Small intestine (tissue), 7 donors: Measurements from ENCODE around the gene KLF13. TPM values are rescaled to one million over a fixed set of nuclear protein-coding genes. Genes with fewer than 3 reads are reported as not detected.

Experiments used
- DNase-seq, 2 donors: peaks; one replicate each; pipeline versions ENCODE4 v3.0.0 to v3.0.0-alpha.2; 2013
- FAIRE-seq: peaks from 2 replicates; lab custom pipeline; 2012; peaks lifted over from hg19 to GRCh38; lab: Jason Lieb, UNC
- H3K27ac ChIP-seq, 3 donors: one replicate each; pipeline ENCODE4 v1.5.1; 2013; ENCODE audit warnings: low read length in 2 of 3, mild to moderate bottlenecking in 2 of 3, control low read depth in 1 of 3, inconsistent platforms in 1 of 3, low read depth in 1 of 3, moderate library complexity in 1 of 3
- H3K27me3 ChIP-seq, 3 donors: one replicate each; pipeline ENCODE4 v1.6.1; 2013; ENCODE audit warnings: low read length in 3 of 3, inconsistent platforms in 1 of 3; ENCODE audit not compliant: control insufficient read depth in 3 of 3, insufficient read depth in 3 of 3
- H3K36me3 ChIP-seq, 3 donors: one replicate each; pipeline ENCODE4 v1.6.1; 2013; ENCODE audit warnings: low read length in 3 of 3, inconsistent platforms in 1 of 3, low read depth in 1 of 3, mild to moderate bottlenecking in 1 of 3, moderate library complexity in 1 of 3; ENCODE audit not compliant: control insufficient read depth in 3 of 3, insufficient read depth in 2 of 3
- H3K4me1 ChIP-seq, 3 donors: one replicate each; pipeline ENCODE4 v1.6.1; 2013; ENCODE audit warnings: low read length in 2 of 3, inconsistent platforms in 1 of 3, low read depth in 1 of 3, mild to moderate bottlenecking in 1 of 3, moderate library complexity in 1 of 3; ENCODE audit not compliant: control insufficient read depth in 3 of 3, insufficient read depth in 2 of 3
- H3K4me3 ChIP-seq, 3 donors: one replicate each; pipeline ENCODE4 v1.5.1; 2013; ENCODE audit warnings: low read length in 3 of 3, control low read depth in 1 of 3, inconsistent platforms in 1 of 3, low read depth in 1 of 3, mild to moderate bottlenecking in 1 of 3, moderate library complexity in 1 of 3
- H3K9me3 ChIP-seq, 2 donors: one replicate each; pipeline ENCODE4 v1.6.1; 2013; ENCODE audit warnings: low read depth in 1 of 2, low read length in 1 of 2; ENCODE audit not compliant: control insufficient read depth in 2 of 2, insufficient read depth in 1 of 2
- WGBS, 3 donors: extraction: QIAGEN DNeasy Blood & Tissue Kit; methylation state at CpG; one replicate each; pipeline ENCODE4 v1.1.7; 2013; 5-methylcytosine and 5-hydroxymethylcytosine counted together
- polyA plus RNA-seq, 4 donors: library from polyadenylated mRNA; stranded (reverse) in 3 of 4; unstranded in 1 of 4; fragments of 200-250 nt in 3 of 4; fragments of 120-200 nt in 1 of 4; gene quantifications; one replicate each; pipeline versions ENCODE4 v1.2.1 to v1.2.3, GENCODE V29; 2013
- donor health status: healthy with polysubstance abuse.
- donor health status: control.
- donor health status: control.
- donor health status: Bipolar disorder and iron deficiency.
- donor health status: healthy.

The KLF13 gene
- polyA plus RNA-seq, 4 donors = 50.6 to 61.3 (median 51.9) TPM

GRCh38 chr15:31404345-31404744, 77.7 kb downstream of the KLF13 start:
- Histone ChIP-seq H3K4me3 (no peak overlapping the region), H3K9me3 (peaks cover 0 to 6% of the 10 kb centered on the region in 2 donors), H3K36me3 (peaks cover 0 to 2% (median 0%) of the 10 kb centered on the region in 3 donors), H3K27me3 (no peaks in the 10 kb centered on the region), H3K27ac (no peak overlapping the region), H3K4me1 (no peaks in the 10 kb centered on the region)
- FAIRE-seq (no peak), DNase-seq (no peak)
- WGBS, 3 donors = 86 to 93% (median 90%) methylated on average over 3 of the region's 3 CpGs

- Histone ChIP-seq H3K4me3 (no peak overlapping the region), H3K27ac (no peak overlapping the region), H3K9me3 (peaks cover 0 to 6% of the 10 kb centered on the region in 2 donors), H3K4me1 (no peaks in the 10 kb centered on the region), H3K27me3 (no peaks in the 10 kb centered on the region), H3K36me3 (peaks cover 0 to 2% (median 0%) of the 10 kb centered on the region in 3 donors)
- 67 to 72% (median 70%) methylated on average over 13 of the region's 13 CpGs for WGBS, 3 donors
- no peak for FAIRE-seq
- no peak for DNase-seq
Measured at GRCh38 chr15:31405200-31405920, 78.7 kb downstream of the KLF13 start.

GRCh38 chr15:31407376-31407775, 80.7 kb downstream of the KLF13 start:
- H3K4me3 ChIP-seq = no peak overlapping the region
- H3K27ac ChIP-seq = no peak overlapping the region
- DNase-seq = no peak
- FAIRE-seq = no peak
- peaks cover 0 to 2% (median 0%) of the 10 kb centered on the region in 3 donors for H3K36me3 ChIP-seq
- WGBS, 3 donors = 88 to 97% (median 96%) methylated on average over 1 of the region's 1 CpG
- no peaks in the 10 kb centered on the region for H3K4me1 ChIP-seq
- no peaks in the 10 kb centered on the region for H3K27me3 ChIP-seq
- peaks cover 0 to 6% of the 10 kb centered on the region in 2 donors for H3K9me3 ChIP-seq

- no peak for FAIRE-seq
- H3K9me3 ChIP-seq = peaks cover 0 to 6% of the 10 kb centered on the region in 2 donors
- peaks cover 0 to 2% (median 0%) of the 10 kb centered on the region in 3 donors for H3K36me3 ChIP-seq
- DNase-seq = no peak
- H3K27ac ChIP-seq = no peak overlapping the region
- no peaks in the 10 kb centered on the region for H3K27me3 ChIP-seq
- no peaks in the 10 kb centered on the region for H3K4me1 ChIP-seq
- H3K4me3 ChIP-seq = no peak overlapping the region
Measured at GRCh38 chr15:31407851-31408250, 81.2 kb downstream of the KLF13 start.

- no peaks in the 10 kb centered on the region for H3K27me3 ChIP-seq
- peaks cover 0 to 2% (median 0%) of the 10 kb centered on the region in 3 donors for H3K36me3 ChIP-seq
- DNase-seq (no peak), FAIRE-seq (no peak)
- H3K9me3 ChIP-seq = peaks cover 0 to 4% of the 10 kb centered on the region in 2 donors
- no peak overlapping the region for H3K27ac ChIP-seq
- H3K4me1 ChIP-seq = no peaks in the 10 kb centered on the region
- H3K4me3 ChIP-seq = no peak overlapping the region
- WGBS, 3 donors = 93 to 97% (median 95%) methylated on average over 3 of the region's 3 CpGs
Measured at GRCh38 chr15:31408724-31409123, 82.1 kb downstream of the KLF13 start.

- Histone ChIP-seq H3K9me3 (peaks cover 0 to 4% of the 10 kb centered on the region in 2 donors), H3K4me3 (no peak overlapping the region), H3K36me3 (no peaks in the 10 kb centered on the region), H3K27me3 (no peaks in the 10 kb centered on the region), H3K4me1 (no peaks in the 10 kb centered on the region), H3K27ac (no peak overlapping the region)
- FAIRE-seq = no peak
- WGBS, 3 donors = 88 to 96% (median 96%) methylated on average over 2 of the region's 2 CpGs
- no peak for DNase-seq
Measured at GRCh38 chr15:31409171-31409570, 82.5 kb downstream of the KLF13 start.

- no peak overlapping the region for H3K4me3 ChIP-seq
- no peaks in the 10 kb centered on the region for H3K27me3 ChIP-seq
- no peaks in the 10 kb centered on the region for H3K36me3 ChIP-seq
- DNase-seq = no peak
- no peak overlapping the region for H3K27ac ChIP-seq
- no peaks in the 10 kb centered on the region for H3K9me3 ChIP-seq
- no peak for FAIRE-seq
- no peaks in the 10 kb centered on the region for H3K4me1 ChIP-seq
- WGBS, 3 donors = 80 to 90% (median 83%) methylated on average over 2 of the region's 2 CpGs
Measured at GRCh38 chr15:31412824-31413223, 86.2 kb downstream of the KLF13 start.

- FAIRE-seq = no peak
- H3K4me3 ChIP-seq = no peak overlapping the region
- WGBS, 3 donors = 79 to 91% (median 79%) methylated on average over 1 of the region's 1 CpG
Measured at GRCh38 chr15:31415201-31415600, 88.6 kb downstream of the KLF13 start.

More at GRCh38 chr15:31415201-31415600, 88.6 kb downstream of the KLF13 start:
- Histone ChIP-seq H3K27ac (no peak overlapping the region), H3K27me3 (no peaks in the 10 kb centered on the region), H3K9me3 (peaks cover 0 to 7% of the 10 kb centered on the region in 2 donors), H3K36me3 (no peaks in the 10 kb centered on the region), H3K4me1 (no peaks in the 10 kb centered on the region)
- no peak for DNase-seq
